Endothelial cell of umbilical vein (primary cell): Measurements from ENCODE around the gene TMEM59L.
A peak's percentile ranks its signal among the peaks of the same experiment; 100 is the strongest.

Experiments used
- CTCF ChIP-seq, 2 donors: IDR thresholded peaks; 1 replicate in 1 of 2; 2 replicates in 1 of 2; pipeline ENCODE4 v1.5.1; 2011; ENCODE audit warnings: low read length in 2 of 2, mild to moderate bottlenecking in 2 of 2, moderate library complexity in 2 of 2, control low read depth in 1 of 2, inconsistent platforms in 1 of 2, low read depth in 1 of 2; ENCODE audit not compliant: insufficient read depth in 1 of 2; ENCODE audit errors: extremely low read depth in 1 of 2
- POLR2A ChIP-seq: IDR thresholded peaks from 2 replicates; pipeline ENCODE4 v1.6.1; 2012; ENCODE audit warnings: low read depth, mild to moderate bottlenecking, control low read depth, low read length
- POLR2AphosphoS5 ChIP-seq: IDR thresholded peaks from 2 replicates; pipeline ENCODE4 v1.6.1; 2012; ENCODE audit warnings: low read depth, mild to moderate bottlenecking, control low read depth, low read length, moderate library complexity; ENCODE audit not compliant: insufficient read depth

- no peak for TF ChIP-seq CTCF (IDR thresholded peaks at IDR 0.05; ENCODE audit: extremely low read depth in 1 of 2, insufficient read depth in 1 of 2, low read depth in 1 of 2, low read length in 2 of 2)
- peak; percentile 98 for TF ChIP-seq POLR2AphosphoS5
- peak; percentile 92 for TF ChIP-seq POLR2A
Measured at GRCh38 chr19:18571564-18572344, 40.9 kb upstream of the TMEM59L start, which contains the start of gene UBA52.
